IMR-90 (cell line): ENCODE measurements around the gene TNK1. TPM values are rescaled to one million over a fixed set of nuclear protein-coding genes. Genes with fewer than 3 reads are reported as not detected.

Source experiments
- ATAC-seq: fragments of 200-7000 bp; cut with Tn5 transposase; 2 replicates; pipeline ENCODE4 v1.9.1; 2020; ENCODE audit warnings: low read depth, mild to moderate bottlenecking, moderate library complexity
- BruUV-seq: library from RNA; stranded (reverse); fragments of 400-500 nt; replicated peaks from 2 replicates; lab custom pipeline; 2021; lab: Mats Ljungman, UMichigan
- CTCF ChIA-PET: fragments of 300-600 bp; formaldehyde crosslinking; extraction: SDS; loops from one replicate; lab custom pipeline; 2021; ENCODE audit warnings: antibody characterized with exemption; lab: Yijun Ruan, JAX
- POLR2A ChIA-PET: fragments of 300-600 bp; sonication (Branson Sonifier 250); formaldehyde crosslinking; loops from one replicate; lab custom pipeline; 2022; ENCODE audit warnings: antibody characterized with exemption; ENCODE audit not compliant: unreplicated experiment; lab: Charles Lee
- DNase-seq: peaks from one replicate; pipeline ENCODE4 v3.0.0; 2013
- H2AFZ ChIP-seq: replicated peaks from 2 replicates; pipeline ENCODE3; 2013; ENCODE audit warnings: low read length, mild to moderate bottlenecking; ENCODE audit not compliant: poor library complexity
- H2AK5ac ChIP-seq: 2 replicates; pipeline ENCODE4 v1.6.1; 2013; ENCODE audit warnings: low read depth, low read length, inconsistent platforms
- H2AK9ac ChIP-seq: replicated peaks from 2 replicates; pipeline ENCODE3; 2013; ENCODE audit warnings: mild to moderate bottlenecking, low read depth, low read length, moderate library complexity; ENCODE audit not compliant: poor library complexity
- H2BK120ac ChIP-seq: 2 replicates; pipeline ENCODE4 v1.6.1; 2013; ENCODE audit warnings: low read depth, low read length, inconsistent platforms
- H2BK15ac ChIP-seq: 3 replicates; pipeline ENCODE4 v1.6.1; 2013; ENCODE audit warnings: low read depth, low read length, inconsistent platforms
- H2BK20ac ChIP-seq: 2 replicates; pipeline ENCODE4 v1.6.1; 2013; ENCODE audit warnings: low read depth, mild to moderate bottlenecking, inconsistent platforms, low read length, moderate library complexity
- H2BK5ac ChIP-seq: 2 replicates; pipeline ENCODE4 v1.6.1; 2013; ENCODE audit warnings: mild to moderate bottlenecking, low read depth, low read length, inconsistent platforms; ENCODE audit not compliant: poor library complexity, severe bottlenecking
- H3K14ac ChIP-seq: replicated peaks from 2 replicates; pipeline ENCODE4 v1.6.1; 2013; ENCODE audit warnings: low read depth, low read length, inconsistent platforms
- H3K18ac ChIP-seq: 2 replicates; pipeline ENCODE4 v1.6.1; 2013; ENCODE audit warnings: low read depth, low read length, control low read depth
- H3K23ac ChIP-seq: 2 replicates; pipeline ENCODE4 v1.6.1; 2013; ENCODE audit warnings: low read depth, low read length, inconsistent platforms
- H3K27ac ChIP-seq: 2 replicates; pipeline ENCODE4 v1.5.1; 2013; ENCODE audit warnings: mild to moderate bottlenecking, control low read depth, low read length; ENCODE audit not compliant: insufficient read depth
- H3K27me3 ChIP-seq: 2 replicates; pipeline ENCODE4 v1.6.1; 2013; ENCODE audit warnings: low read length; ENCODE audit not compliant: control insufficient read depth, insufficient read depth
- H3K36me3 ChIP-seq: 2 replicates; pipeline ENCODE4 v1.6.1; 2013; ENCODE audit warnings: low read length, mixed read lengths; ENCODE audit not compliant: control insufficient read depth, insufficient read depth
- H3K4ac ChIP-seq: 2 replicates; pipeline ENCODE4 v1.6.1; 2013; ENCODE audit warnings: low read depth, low read length, inconsistent platforms
- H3K4me1 ChIP-seq: 2 replicates; pipeline ENCODE4 v1.6.1; 2013; ENCODE audit warnings: low read length, mixed read lengths; ENCODE audit not compliant: control insufficient read depth, insufficient read depth
- H3K4me2 ChIP-seq: 2 replicates; pipeline ENCODE4 v1.6.1; 2013; ENCODE audit warnings: low read depth, mild to moderate bottlenecking, control low read depth, low read length, moderate library complexity
- H3K4me3 ChIP-seq: 2 replicates; pipeline ENCODE4 v1.5.1; 2013; ENCODE audit warnings: low read depth, mild to moderate bottlenecking, control low read depth, low read length, moderate library complexity; ENCODE audit not compliant: insufficient read depth
- H3K56ac ChIP-seq: 2 replicates; pipeline ENCODE4 v1.6.1; 2013; ENCODE audit warnings: low read length, inconsistent platforms; ENCODE audit not compliant: insufficient read depth; ENCODE audit errors: extremely low read depth
- H3K79me1 ChIP-seq, 2 experiments: 2 replicates each; pipeline ENCODE4 v1.6.1; 2013; ENCODE audit warnings: low read length in 2 of 2, inconsistent platforms in 1 of 2, low read depth in 1 of 2
- H3K9ac ChIP-seq: 2 replicates; pipeline ENCODE4 v1.6.1; 2013; ENCODE audit warnings: low read depth, low read length, control low read depth
- H3K9me1 ChIP-seq: 2 replicates; pipeline ENCODE4 v1.6.1; 2013; ENCODE audit warnings: low read length, inconsistent platforms; ENCODE audit not compliant: insufficient read depth
- H3K9me3 ChIP-seq: 2 replicates; pipeline ENCODE4 v1.6.1; 2013; ENCODE audit warnings: low read length; ENCODE audit not compliant: control insufficient read depth, insufficient read depth
- H4K20me1 ChIP-seq: 2 replicates; pipeline ENCODE4 v1.6.1; 2013; ENCODE audit warnings: low read length, inconsistent platforms; ENCODE audit not compliant: insufficient read depth
- H4K5ac ChIP-seq: 2 replicates; pipeline ENCODE4 v1.6.1; 2013; ENCODE audit warnings: mild to moderate bottlenecking, low read depth, low read length, control low read depth
- H4K8ac ChIP-seq, 2 experiments: 2 replicates each; pipeline ENCODE4 v1.6.1; 2013; ENCODE audit warnings: low read depth in 2 of 2, low read length in 2 of 2, control low read depth in 1 of 2, inconsistent platforms in 1 of 2
- H4K91ac ChIP-seq: 2 replicates; pipeline ENCODE4 v1.6.1; 2013; ENCODE audit warnings: low read depth, low read length, inconsistent platforms; ENCODE audit not compliant: insufficient read depth
- BHLHE40 ChIP-seq: fragments of 150-350 bp; IDR thresholded peaks from 2 replicates; pipeline ENCODE4 v1.6.1; 2016; ENCODE audit warnings: mild to moderate bottlenecking, low read depth, low read length
- CHD1 ChIP-seq: IDR thresholded peaks from 2 replicates; pipeline ENCODE4 v1.6.1; 2012; ENCODE audit warnings: low read depth, low read length, improper control_type of control experiment
- CTCF ChIP-seq: conservative IDR thresholded peaks from 2 replicates; pipeline ENCODE4 v1.5.1; 2012; ENCODE audit warnings: mild to moderate bottlenecking, low read depth, low read length, improper control_type of control experiment
- MAZ ChIP-seq: IDR thresholded peaks from 2 replicates; pipeline ENCODE4 v1.6.1; 2012; ENCODE audit warnings: low read depth, mild to moderate bottlenecking, low read length, improper control_type of control experiment, moderate library complexity, borderline replicate concordance
- NFE2L2 ChIP-seq: fragments of 150-350 bp; IDR thresholded peaks from 2 replicates; pipeline ENCODE4 v1.6.1; 2016; ENCODE audit warnings: low read depth, mild to moderate bottlenecking, low read length
- POLR2A ChIP-seq: IDR thresholded peaks from 2 replicates; pipeline ENCODE4 v1.6.1; 2012; ENCODE audit warnings: mild to moderate bottlenecking, low read depth, low read length
- SMC3 ChIP-seq: fragments of 150-350 bp; IDR thresholded peaks from 2 replicates; pipeline ENCODE4 v1.6.1; 2016; ENCODE audit warnings: low read depth, mild to moderate bottlenecking, antibody characterized with exemption, low read length, moderate library complexity
- USF2 ChIP-seq: fragments of 150-350 bp; IDR thresholded peaks from 2 replicates; pipeline ENCODE4 v1.6.1; 2017; ENCODE audit warnings: mild to moderate bottlenecking, antibody characterized with exemption, low read length, low read depth
- WGBS, 2 experiments: methylation state at CpG; one replicate each; pipeline versions ENCODE4 v1.1.5 to v1.1.7; 2013; ENCODE audit warnings: missing lambda C conversion rate in 2 of 2; ENCODE audit not compliant: insufficient read length in 1 of 2; ENCODE audit errors: extremely low coverage in 2 of 2; 5-methylcytosine and 5-hydroxymethylcytosine counted together
- dilution Hi-C: fragments of 300-500 bp; cut with HindIII; formaldehyde crosslinking; loops from one replicate; pipeline ENCODE4 v1.14.3; 2018; ENCODE audit warnings: low sequenced_read_pairs; ENCODE audit not compliant: unreplicated experiment
- in situ Hi-C: fragments of 300-500 bp; cut with MboI; formaldehyde crosslinking; loops from 3 replicates; pipeline ENCODE4 v1.14.3; 2019; ENCODE audit warnings: low sequenced_read_pairs, inconsistent platforms, mixed read lengths
- intact Hi-C: fragments of 100-400 bp; cut with micrococcal nuclease; formaldehyde crosslinking; loops from 2 replicates; pipeline ENCODE4 v1.10.0; 2022
- polyA plus RNA-seq, 3 experiments: library from polyadenylated mRNA; depleted of rRNA; stranded (reverse); fragments of >200 nt; gene quantifications; 2 replicates each; pipeline ENCODE4 v1.2.3, GENCODE V29; 2012; ENCODE audit warnings: low replicate concordance in 1 of 3
- total RNA-seq: library from RNA; depleted of rRNA; stranded (reverse); fragments of >200 nt; gene quantifications from 2 replicates; pipeline ENCODE4 v1.2.3, GENCODE V29; 2012

The TNK1 gene
- total and polyA plus RNA-seq, 2 of the 4 experiments (the other 2 are of a cell fraction) = 0.44 to 0.54 TPM

- in situ Hi-C loops = no loop called here
Measured at GRCh38 chr17:7404737-7405349, 24.0 kb downstream of the TNK1 start.

More at GRCh38 chr17:7404737-7405349, 24.0 kb downstream of the TNK1 start:
- peak overlapping the region; percentile 70; the same call in 1 of the 2 replicates for H3K18ac ChIP-seq
- intact Hi-C loops (loop anchor here (1.0 to 2.0 kb wide), 4 partner anchors 32 to 156 kb away; partner anchors contain the start of genes POLR2A and SENP3), dilution Hi-C loops (no loop called here)
- peak overlapping the region; percentile 94 for H2AFZ ChIP-seq
- H3K4me2 ChIP-seq = peak overlapping the region; percentile 89
- H3K27ac ChIP-seq = peak overlapping the region; percentile 73
- peak; percentile 40 for ATAC-seq
- H2BK5ac ChIP-seq = peak overlapping the region; percentile 72
- TF ChIP-seq SMC3 (no peak), USF2 (no peak), POLR2A (peak; percentile 86), CHD1 (no peak), MAZ (0 out of 2 replicates have a peak, but pooled peaks have one; percentile 47), BHLHE40 (no peak), NFE2L2 (no peak), CTCF (no peak)
- H2BK20ac ChIP-seq = no peak overlapping the region
- H3K4me1 ChIP-seq = peaks cover 9% of the 10 kb centered on the region
- H3K4ac ChIP-seq = peak overlapping the region; percentile 86
- TSS peak; percentile 77 for BruUV-seq
- H3K9me3 ChIP-seq = no peaks in the 10 kb centered on the region
- 0 out of 2 replicates have a peak, but pooled peaks cover 2% of the 10 kb centered on the region for H3K9me1 ChIP-seq
- H4K91ac ChIP-seq = peak overlapping the region; percentile 38; the same call in 1 of the 2 replicates
- peaks cover 11 to 54% of the 10 kb centered on the region in 2 experiments for H3K79me1 ChIP-seq
- peak overlapping the region; percentile 97 for H3K23ac ChIP-seq
- WGBS, 2 experiments = 0% methylated on average over 24 of the region's 65 CpGs; no CpG with 5 or more reads in 1 of the 2 experiments
- peak overlapping the region; percentile 94 for H3K14ac ChIP-seq
- peak overlapping the region; percentile 90 for H3K9ac ChIP-seq
- H3K36me3 ChIP-seq = peaks cover 14% of the 10 kb centered on the region
- H3K4me3 ChIP-seq = peak overlapping the region; percentile 94
- H4K5ac ChIP-seq = no peak overlapping the region
- no peak overlapping the region for H2BK15ac ChIP-seq
- H2BK120ac ChIP-seq = peak overlapping the region; percentile 60
- DNase-seq = no peak
- peaks cover 7% of the 10 kb centered on the region for H4K20me1 ChIP-seq
- POLR2A ChIA-PET = interaction anchor here (0.8 kb wide), 1 partner anchor 16 kb away, joined by 3 read pairs; no protein-coding TSS in a partner anchor
- H3K27me3 ChIP-seq = no peaks in the 10 kb centered on the region
- peak overlapping the region; percentile 15 to 53; a peak in 3 of 4 replicates for H4K8ac ChIP-seq
- CTCF ChIA-PET = no interaction called here
- H3K56ac ChIP-seq = peak overlapping the region; percentile 64
- H2AK9ac ChIP-seq = peak overlapping the region; percentile 100
- H2AK5ac ChIP-seq = 0 out of 2 replicates have a peak overlapping the region, but pooled peaks have one; percentile 49
